HG03196 (cell line): ENCODE measurements around the gene CDC20.

ENCODE experiments used
- ATAC-seq: cut with Tn5 transposase; IDR thresholded peaks from one replicate; pipeline ENCODE4 v1.9.1; 2021; ENCODE audit not compliant: unreplicated experiment

Gene CDC20

GRCh38 chr1:43327549-43328292, 31.1 kb upstream of the CDC20 start:
- ATAC-seq: no peak

GRCh38 chr1:43329995-43330751, 28.6 kb upstream of the CDC20 start:
- no peak for ATAC-seq

DNA sequence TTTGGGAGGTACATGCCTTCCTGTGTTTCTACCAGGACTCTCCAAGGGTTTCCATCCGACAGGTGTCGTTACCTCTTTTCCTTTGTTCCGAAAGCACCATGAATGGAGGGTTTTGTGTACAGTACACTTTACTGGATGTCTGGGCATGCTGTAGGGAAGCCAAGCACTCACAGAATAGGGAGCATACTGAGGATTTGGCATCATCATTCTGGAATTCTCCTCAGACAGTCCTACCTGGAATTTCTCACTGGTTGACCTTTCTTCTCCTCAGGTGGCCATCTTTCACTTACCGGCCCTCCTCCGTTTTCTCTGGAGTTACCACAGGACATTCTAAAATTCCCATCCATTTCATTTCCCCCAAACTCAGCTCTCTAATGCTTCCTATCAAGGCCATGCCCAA, 27.1 kb upstream of the CDC20 start:
- no peak for ATAC-seq

GRCh38 chr1:43334453-43335205, 24.2 kb upstream of the CDC20 start:
- no peak for ATAC-seq

- no peak for ATAC-seq
Measured at GRCh38 chr1:43337588-43337987, 21.2 kb upstream of the CDC20 start, which contains the start of gene MPL. MPL (plus strand) TSS chr1:43337818; CDS start chr1:43337849, 31 bp downstream.

GRCh38 chr1:43338001-43338400, 20.8 kb upstream of the CDC20 start:
- no peak for ATAC-seq

DNA sequence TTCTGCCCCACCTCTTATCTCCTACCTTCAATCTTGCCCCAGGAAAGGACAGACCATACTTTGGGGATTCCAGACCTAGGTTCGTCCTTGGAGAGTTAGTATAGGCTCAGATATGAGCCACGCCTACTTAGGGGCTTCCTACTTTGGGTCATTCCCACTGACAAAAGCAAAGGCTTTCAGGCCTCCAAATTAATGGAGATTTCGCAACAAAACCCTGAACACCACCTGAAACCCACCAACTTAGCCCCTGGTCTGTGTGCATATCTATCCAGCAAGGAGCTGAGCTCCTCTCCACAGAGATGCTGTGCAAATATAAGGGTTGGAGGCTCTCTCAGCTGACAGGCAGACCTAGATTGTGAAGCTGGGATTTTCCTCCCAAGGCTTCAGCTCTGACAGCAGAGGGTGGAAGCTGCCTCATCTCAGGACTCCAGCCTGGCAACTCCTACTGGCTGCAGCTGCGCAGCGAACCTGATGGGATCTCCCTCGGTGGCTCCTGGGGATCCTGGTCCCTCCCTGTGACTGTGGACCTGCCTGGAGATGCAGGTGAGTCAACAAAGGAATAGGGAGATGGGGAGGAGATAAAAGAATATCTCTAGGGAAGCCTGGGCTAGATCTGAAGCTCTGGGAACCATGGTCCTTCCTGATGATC, 19.1 kb upstream of the CDC20 start:
- no peak for ATAC-seq

DNA sequence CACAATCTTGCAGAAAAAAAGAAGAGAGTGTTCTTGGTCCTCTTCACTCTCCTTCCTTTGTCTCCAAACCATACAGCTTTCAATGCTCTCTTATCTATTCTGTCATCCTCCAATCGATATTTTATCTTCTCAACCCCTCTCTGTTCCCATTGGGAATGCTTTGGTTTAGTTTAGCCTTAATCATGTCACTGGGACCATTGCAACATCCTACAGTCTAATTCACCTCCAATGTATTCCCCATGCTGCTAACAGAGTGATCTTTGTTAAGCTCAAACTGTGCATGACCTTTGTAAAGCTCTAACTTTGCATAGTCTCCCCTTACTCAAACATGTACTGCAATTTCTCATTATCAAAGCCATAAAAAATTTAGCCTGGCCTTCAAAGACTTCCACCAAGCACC, 18.2 kb upstream of the CDC20 start:
- no peak for ATAC-seq

DNA sequence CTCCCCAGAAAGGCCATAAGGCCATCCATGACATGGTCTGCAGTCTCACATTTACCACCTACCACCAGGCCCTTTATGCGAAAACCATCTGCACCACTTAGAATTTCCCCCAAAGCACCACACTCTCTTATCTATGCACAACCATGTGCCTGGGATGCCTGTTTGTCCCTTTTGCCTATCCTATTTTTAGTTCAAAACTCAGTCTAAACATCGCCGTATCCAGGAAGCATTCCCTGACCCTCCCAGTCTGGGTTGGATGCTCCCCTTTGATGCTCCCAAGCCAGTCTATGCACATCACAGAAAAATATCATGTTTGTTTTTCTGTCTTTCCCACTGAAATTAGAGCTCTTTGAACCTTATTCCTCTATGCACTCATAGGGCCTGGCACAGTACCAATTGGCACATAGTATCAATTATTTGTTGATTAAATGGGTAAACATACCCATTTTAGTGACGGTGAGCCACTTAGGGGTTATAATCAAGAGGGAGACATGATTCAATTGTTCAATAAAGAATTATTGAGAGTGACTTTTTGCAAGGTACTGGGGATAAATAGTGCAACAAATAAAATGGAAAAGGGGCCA, 14.4 kb upstream of the CDC20 start:
- no peak for ATAC-seq

DNA sequence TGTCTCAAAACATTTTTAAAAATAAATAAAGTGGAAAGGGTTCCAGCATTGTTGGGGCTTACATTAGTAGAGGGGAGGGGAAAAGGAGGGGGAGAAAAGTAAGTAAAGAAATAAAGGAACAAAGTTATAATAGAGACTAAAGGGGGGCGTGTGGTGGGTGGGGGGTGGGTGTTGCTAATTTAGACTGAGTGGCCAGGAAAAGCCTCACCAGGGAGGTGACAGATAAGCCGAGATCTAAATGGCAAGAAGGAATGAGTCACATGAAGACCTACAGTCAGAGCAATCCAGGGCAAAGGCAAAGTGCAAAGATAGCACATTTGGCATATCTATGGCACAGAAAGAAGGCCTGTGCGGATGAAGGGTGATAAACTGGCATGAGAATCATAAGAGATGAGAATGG, 13.7 kb upstream of the CDC20 start:
- no peak for ATAC-seq

DNA sequence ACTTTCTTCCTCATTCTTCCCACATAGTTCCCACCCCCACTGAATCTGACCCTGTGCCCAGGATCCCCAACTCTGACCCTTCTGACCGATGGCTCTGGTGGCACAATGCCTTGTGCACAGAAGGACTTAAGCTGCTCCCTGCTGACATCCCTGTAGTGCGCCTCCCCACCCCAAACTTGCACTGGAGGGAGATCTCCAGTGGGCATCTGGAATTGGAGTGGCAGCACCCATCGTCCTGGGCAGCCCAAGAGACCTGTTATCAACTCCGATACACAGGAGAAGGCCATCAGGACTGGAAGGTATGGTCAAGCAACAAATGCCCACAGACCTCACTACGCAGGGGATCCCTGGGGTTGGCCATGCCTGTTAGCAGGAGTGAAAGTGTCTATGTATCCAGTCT, 12.1 kb upstream of the CDC20 start:
- no peak for ATAC-seq

- ATAC-seq: no peak
Measured at GRCh38 chr1:43348343-43348808, 10.4 kb upstream of the CDC20 start.

- no peak for ATAC-seq
Measured at GRCh38 chr1:43348809-43349593, 9.8 kb upstream of the CDC20 start.

DNA sequence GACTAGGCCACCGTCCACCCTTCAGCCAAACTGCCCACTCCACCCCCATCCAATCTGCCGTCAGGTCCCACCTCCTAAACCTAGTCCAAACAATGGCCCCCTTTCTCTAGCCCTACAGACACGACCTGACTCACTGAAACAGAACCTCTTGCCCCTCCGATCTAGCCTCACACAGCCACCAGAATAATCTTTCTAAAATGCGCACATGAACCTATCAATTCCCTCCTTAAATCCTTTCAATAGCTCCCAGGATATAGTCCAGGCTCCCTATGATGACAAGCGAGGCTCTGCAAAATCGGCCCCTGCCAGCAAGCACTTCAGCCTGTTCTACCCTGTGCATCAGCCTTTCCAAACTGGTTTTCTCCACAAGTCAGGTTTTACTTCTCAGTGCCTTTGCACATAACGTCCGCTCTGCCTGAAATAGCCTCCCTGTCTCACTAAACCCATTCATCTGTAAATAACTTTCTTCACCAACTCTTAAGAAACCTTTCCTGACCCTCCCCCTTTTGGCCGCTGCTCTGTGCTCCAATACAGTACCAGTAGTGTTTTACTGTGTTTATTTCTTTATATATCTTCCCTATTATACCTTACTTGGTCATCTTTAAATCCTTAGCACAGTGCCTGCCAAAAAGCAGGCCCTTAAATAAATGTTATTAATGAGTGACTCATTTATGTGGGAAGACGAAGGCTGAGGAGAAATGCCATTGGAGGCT, 9.0 kb upstream of the CDC20 start:
- no peak for ATAC-seq

- no peak for ATAC-seq
Measured at GRCh38 chr1:43350976-43351375, 7.8 kb upstream of the CDC20 start.

DNA sequence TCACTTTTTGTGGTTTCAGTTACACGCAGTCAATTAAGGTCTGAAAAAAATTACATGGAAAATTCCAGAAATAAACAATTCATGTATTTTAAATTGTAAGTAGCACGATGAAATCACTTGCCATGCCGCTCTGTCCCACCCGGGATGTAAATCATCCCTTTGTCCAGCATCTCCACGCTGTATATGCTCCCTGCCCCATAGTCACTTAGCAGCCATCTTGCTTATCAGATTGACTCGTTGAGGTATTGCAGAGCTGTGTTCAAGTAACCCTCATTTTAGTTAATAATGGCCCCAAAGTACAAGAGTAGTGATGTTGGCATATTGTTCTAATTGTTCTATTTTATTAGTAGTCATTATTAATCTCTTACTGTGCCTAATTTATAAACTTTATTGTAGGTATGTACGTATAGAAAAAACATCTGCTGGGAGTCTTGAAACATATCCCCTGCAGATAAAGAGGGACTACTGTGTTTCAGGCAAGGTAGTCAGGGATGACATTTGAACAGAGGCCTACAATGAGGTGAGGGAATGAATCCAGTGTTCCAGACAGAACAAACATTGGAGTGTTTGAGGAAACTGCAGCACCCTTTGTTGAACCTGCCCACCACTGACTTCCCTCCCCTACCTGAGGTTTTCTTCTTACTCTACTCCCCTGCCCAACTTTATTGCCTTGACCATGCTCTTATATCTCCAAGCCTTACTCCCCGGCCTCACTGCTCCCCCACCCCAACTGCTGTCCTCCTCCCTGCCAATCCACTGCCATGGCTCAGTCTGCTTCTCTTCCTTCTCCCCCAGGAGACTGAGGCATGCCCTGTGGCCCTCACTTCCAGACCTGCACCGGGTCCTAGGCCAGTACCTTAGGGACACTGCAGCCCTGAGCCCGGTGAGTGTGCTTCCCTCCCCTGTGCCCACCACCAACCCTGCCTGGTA, 7.1 kb upstream of the CDC20 start:
- no peak for ATAC-seq

DNA sequence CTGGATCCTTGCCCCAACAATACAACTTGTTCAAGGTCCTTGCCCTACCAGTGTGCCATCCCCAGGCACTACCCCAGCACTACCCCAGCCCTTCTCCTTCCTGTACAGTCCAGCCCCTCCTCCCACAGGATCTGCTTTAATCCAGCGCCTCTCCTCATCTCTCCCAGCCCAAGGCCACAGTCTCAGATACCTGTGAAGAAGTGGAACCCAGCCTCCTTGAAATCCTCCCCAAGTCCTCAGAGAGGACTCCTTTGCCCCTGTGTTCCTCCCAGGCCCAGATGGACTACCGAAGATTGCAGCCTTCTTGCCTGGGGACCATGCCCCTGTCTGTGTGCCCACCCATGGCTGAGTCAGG, 6.5 kb upstream of the CDC20 start:
- no peak for ATAC-seq

DNA sequence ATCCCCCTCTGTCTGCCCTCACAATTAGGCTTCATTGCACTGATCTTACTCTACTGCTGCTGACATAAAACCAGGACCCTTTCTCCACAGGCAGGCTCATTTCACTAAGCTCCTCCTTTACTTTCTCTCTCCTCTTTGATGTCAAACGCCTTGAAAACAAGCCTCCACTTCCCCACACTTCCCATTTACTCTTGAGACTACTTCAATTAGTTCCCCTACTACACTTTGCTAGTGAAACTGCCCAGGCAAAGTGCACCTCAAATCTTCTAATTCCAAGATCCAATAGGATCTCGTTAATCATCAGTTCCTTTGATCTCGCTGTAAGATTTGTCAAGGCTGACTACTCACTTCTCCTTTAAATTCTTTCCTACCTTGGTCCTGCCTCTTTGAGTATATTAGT, 5.9 kb upstream of the CDC20 start:
- ATAC-seq: no peak
